ENCODE measurements around the gene KHDRBS1.

- TF ChIP-seq POLR2A (IDR thresholded peaks at IDR 0.05) = no peak
- no peak for TF ChIP-seq CTCF (IDR thresholded peaks at IDR 0.05)
Measured at GRCh38 chr1:32051706-32052105, 38.0 kb downstream of the KHDRBS1 start.

Measured in sigmoid colon (tissue), 3 donors.